ENCODE data around the gene INHBA. TPM values are rescaled to one million over a fixed set of nuclear protein-coding genes. Genes with fewer than 3 reads are reported as not detected.

INHBA gene
- polyA plus RNA-seq, 1 donor (not counting 4 experiments of a cell fraction or from before 2014, with no cell fraction given): 51.4 TPM

GRCh38 chr7:41641011-41641664 is 61.8 kb downstream of the INHBA start:
- Histone ChIP-seq H2AFZ (ENCODE audit: control insufficient read depth, low read length) (no peak overlapping the region), H3K36me3 (ENCODE audit: control insufficient read depth in 2 of 2, extremely low read depth in 1 of 2, insufficient read depth in 2 of 2, low read length in 2 of 2) (no peaks in the 10 kb centered on the region), H3K27ac (ENCODE audit: control insufficient read depth, insufficient read depth, low read length) (no peak overlapping the region), H3K9me1 (ENCODE audit: control insufficient read depth, extremely low read depth, insufficient read depth, low read length) (no peaks in the 10 kb centered on the region), H3K9ac (ENCODE audit: control insufficient read depth, extremely low read depth, insufficient read depth, low read length) (no peak overlapping the region), H3K4me3 (ENCODE audit: control insufficient read depth in 2 of 3, extremely low read depth in 1 of 3, insufficient read depth in 2 of 3, low read depth in 1 of 3, low read length in 3 of 3) (no peak overlapping the region), H3K27me3 (ENCODE audit: control insufficient read depth, extremely low read depth, insufficient read depth, low read length) (no peaks in the 10 kb centered on the region), H3K9me3 (ENCODE audit: control insufficient read depth, low read depth, low read length) (no peaks in the 10 kb centered on the region), H3K4me1 (ENCODE audit: control insufficient read depth, extremely low read depth, insufficient read depth, low read length) (no peaks in the 10 kb centered on the region), H3K4me2 (ENCODE audit: control insufficient read depth, extremely low read depth, insufficient read depth, low read depth, low read length) (no peak overlapping the region), H3K79me2 (ENCODE audit: control insufficient read depth, insufficient read depth, low read length) (no peaks in the 10 kb centered on the region), H4K20me1 (ENCODE audit: control insufficient read depth, extremely low read depth, insufficient read depth, low read length) (no peaks in the 10 kb centered on the region)
- dilution Hi-C loops (cut with MboI; ENCODE audit: extremely low pct_ligation_motif_present, low sequenced_read_pairs): no loop called here
- no peak for DNase-seq (ENCODE audit: low read depth, low spot score)
- TF ChIP-seq CTCF (optimal IDR thresholded peaks at IDR 0.05 in 1 of 3, IDR thresholded peaks at IDR 0.05 in 1 of 3, conservative IDR thresholded peaks at IDR 0.05 in 1 of 3; ENCODE audit: extremely low read depth in 1 of 3, insufficient read depth in 2 of 3, low read length in 3 of 3) (no peak), EZH2 (IDR thresholded peaks at IDR 0.05; ENCODE audit: low read length) (no peak)
- no peak for FAIRE-seq

GRCh38 chr7:41640487-41640886 is 62.4 kb downstream of the INHBA start:
- H4K20me1 ChIP-seq (ENCODE audit: control insufficient read depth, extremely low read depth, insufficient read depth, low read length): no peaks in the 10 kb centered on the region
- no peak for FAIRE-seq
- dilution Hi-C loops (cut with MboI; ENCODE audit: extremely low pct_ligation_motif_present, low sequenced_read_pairs): no loop called here
- H3K79me2 ChIP-seq (ENCODE audit: control insufficient read depth, insufficient read depth, low read length): no peaks in the 10 kb centered on the region
- H3K4me2 ChIP-seq (ENCODE audit: control insufficient read depth, extremely low read depth, insufficient read depth, low read depth, low read length): no peak overlapping the region
- no peak for DNase-seq (ENCODE audit: low read depth, low spot score)
- no peak overlapping the region for H3K4me3 ChIP-seq (ENCODE audit: control insufficient read depth in 2 of 3, extremely low read depth in 1 of 3, insufficient read depth in 2 of 3, low read depth in 1 of 3, low read length in 3 of 3)
- H3K27me3 ChIP-seq (ENCODE audit: control insufficient read depth, extremely low read depth, insufficient read depth, low read length): no peaks in the 10 kb centered on the region
- H3K9ac ChIP-seq (ENCODE audit: control insufficient read depth, extremely low read depth, insufficient read depth, low read length): no peak overlapping the region
- H3K9me3 ChIP-seq (ENCODE audit: control insufficient read depth, low read depth, low read length): no peaks in the 10 kb centered on the region
- H2AFZ ChIP-seq (ENCODE audit: control insufficient read depth, low read length): no peak overlapping the region
- no peak overlapping the region for H3K27ac ChIP-seq (ENCODE audit: control insufficient read depth, insufficient read depth, low read length)
- H3K9me1 ChIP-seq (ENCODE audit: control insufficient read depth, extremely low read depth, insufficient read depth, low read length): no peaks in the 10 kb centered on the region
- TF ChIP-seq CTCF (optimal IDR thresholded peaks at IDR 0.05 in 1 of 3, IDR thresholded peaks at IDR 0.05 in 1 of 3, conservative IDR thresholded peaks at IDR 0.05 in 1 of 3; ENCODE audit: extremely low read depth in 1 of 3, insufficient read depth in 2 of 3, low read length in 3 of 3) (no peak), EZH2 (IDR thresholded peaks at IDR 0.05; ENCODE audit: low read length) (no peak)
- no peaks in the 10 kb centered on the region for H3K4me1 ChIP-seq (ENCODE audit: control insufficient read depth, extremely low read depth, insufficient read depth, low read length)
- H3K36me3 ChIP-seq (ENCODE audit: control insufficient read depth in 2 of 2, extremely low read depth in 1 of 2, insufficient read depth in 2 of 2, low read length in 2 of 2): no peaks in the 10 kb centered on the region

Measured in keratinocyte (primary cell).